ENCODE data around the gene SLC34A1.
A peak's percentile ranks its signal among the peaks of the same experiment; 100 is the strongest.

SLC34A1 gene

GRCh38 chr5:177357146-177357458, 27.1 kb upstream of the SLC34A1 start:
- CTCF ChIA-PET = no interaction called here
- POLR2A ChIA-PET = no interaction called here
- no peaks in the 10 kb centered on the region for H3K36me3 ChIP-seq (ENCODE audit: control insufficient read depth in 2 of 2, insufficient read depth in 1 of 2, low read length in 2 of 2)
- no peaks in the 10 kb centered on the region for H3K9me3 ChIP-seq (ENCODE audit: control insufficient read depth, insufficient read depth, low read depth, low read length)
- no peak overlapping the region for H3K4me3 ChIP-seq (ENCODE audit: low read depth, low read length)
- TF ChIP-seq ZNF140 (tag by site-specific recombination; IDR thresholded peaks at IDR 0.05) (no peak), ZNF791 (tag by site-specific recombination; IDR thresholded peaks at IDR 0.05) (no peak), ZNF777 (tag by site-specific recombination; IDR thresholded peaks at IDR 0.05; ENCODE audit: borderline replicate concordance) (no peak), YY1 (tag by site-specific recombination; IDR thresholded peaks at IDR 0.05) (no peak), ZSCAN16 (tag by site-specific recombination; IDR thresholded peaks at IDR 0.05) (no peak), GLIS2 (tag by site-specific recombination; IDR thresholded peaks at IDR 0.05) (no peak), SETDB1 (IDR thresholded peaks at IDR 0.05; ENCODE audit: insufficient read length, low read length) (no peak), ATF2 (tag by site-specific recombination; IDR thresholded peaks at IDR 0.05; ENCODE audit: low read depth) (no peak), ZNF624 (tag by site-specific recombination; IDR thresholded peaks at IDR 0.05) (no peak), ZNF529 (tag by site-specific recombination; IDR thresholded peaks at IDR 0.05; ENCODE audit: insufficient replicate concordance) (no peak), ZNF398 (tag by site-specific recombination; IDR thresholded peaks at IDR 0.05) (no peak), ZNF558 (tag by site-specific recombination; IDR thresholded peaks at IDR 0.05) (no peak), ZNF350 (tag by site-specific recombination; IDR thresholded peaks at IDR 0.05) (no peak), ZNF221 (tag by site-specific recombination; IDR thresholded peaks at IDR 0.05; ENCODE audit: borderline replicate concordance) (no peak)
- no peaks in the 10 kb centered on the region for H3K4me1 ChIP-seq (ENCODE audit: control insufficient read depth, insufficient read depth, low read length)
- H3K27ac ChIP-seq (ENCODE audit: extremely low read depth, low read depth, low read length) = no peak overlapping the region

GRCh38 chr5:177357459-177358351, 26.5 kb upstream of the SLC34A1 start, which contains the start of gene RGS14:
RGS14 (plus strand) TSS chr5:177357924; CDS start chr5:177358025, 101 bp downstream.
- Histone ChIP-seq H3K36me3 (ENCODE audit: control insufficient read depth in 2 of 2, insufficient read depth in 1 of 2, low read length in 2 of 2) (no peaks in the 10 kb centered on the region), H3K4me1 (ENCODE audit: control insufficient read depth, insufficient read depth, low read length) (0 out of 2 replicates have a peak, but pooled peaks cover under 1% of the 10 kb centered on the region), H3K27ac (ENCODE audit: extremely low read depth, low read depth, low read length) (no peak within 1 kb of the TSS), H3K4me3 (ENCODE audit: low read depth, low read length) (no peak within 1 kb of the TSS), H3K9me3 (ENCODE audit: control insufficient read depth, insufficient read depth, low read depth, low read length) (no peaks in the 10 kb centered on the region)
- POLR2A ChIA-PET = no interaction called here
- CTCF ChIA-PET = interaction anchor here (0.5 to 1.4 kb wide), 2 partner anchors 9 kb away, joined by 3 to 4 read pairs; no protein-coding TSS in a partner anchor
- no peak for TF ChIP-seq KLF9 (tag by site-specific recombination; IDR thresholded peaks at IDR 0.05; ENCODE audit: low read depth)
- TF ChIP-seq ZNF292 (tag by site-specific recombination; IDR thresholded peaks at IDR 0.05; ENCODE audit: borderline replicate concordance, low read depth) = no peak
- TF ChIP-seq ZNF530 (tag by site-specific recombination; IDR thresholded peaks at IDR 0.05; ENCODE audit: low read depth) = no peak
- no peak for TF ChIP-seq ZNF366 (tag by site-specific recombination; conservative IDR thresholded peaks at IDR 0.05)
- TF ChIP-seq HOXC10 (CRISPR knock-in tag; IDR thresholded peaks at IDR 0.05) = no peak
- TF ChIP-seq KLF1 (tag by site-specific recombination; IDR thresholded peaks at IDR 0.05) = peak; percentile 99
- TF ChIP-seq ZNF184 (tag by site-specific recombination; IDR thresholded peaks at IDR 0.05) = no peak
- no peak for TF ChIP-seq ATF2 (tag by site-specific recombination; IDR thresholded peaks at IDR 0.05; ENCODE audit: low read depth)
- TF ChIP-seq ZSCAN4 (tag by site-specific recombination; IDR thresholded peaks at IDR 0.05) = peak; percentile 48
- no peak for TF ChIP-seq ZNF2 (tag by site-specific recombination; IDR thresholded peaks at IDR 0.05)
- TF ChIP-seq ZBTB49 (tag by site-specific recombination; IDR thresholded peaks at IDR 0.05; ENCODE audit: low read depth) = no peak
- 0 out of 2 replicates have a peak, but pooled peaks have one; percentile 14 for TF ChIP-seq ZNF335 (tag by site-specific recombination; conservative IDR thresholded peaks at IDR 0.05)
- 0 out of 2 replicates have a peak, but pooled peaks have one; percentile 30 for TF ChIP-seq ZFHX2 (tag by site-specific recombination; conservative IDR thresholded peaks at IDR 0.05)

All from HEK293 (cell line).